ENCODE measurements around the gene DENND5B. TPM values are rescaled to one million over a fixed set of nuclear protein-coding genes. Genes with fewer than 3 reads are reported as not detected.

DENND5B gene
- total RNA-seq, 1 experiment from 2014 or later, result 22.2 TPM

DNA sequence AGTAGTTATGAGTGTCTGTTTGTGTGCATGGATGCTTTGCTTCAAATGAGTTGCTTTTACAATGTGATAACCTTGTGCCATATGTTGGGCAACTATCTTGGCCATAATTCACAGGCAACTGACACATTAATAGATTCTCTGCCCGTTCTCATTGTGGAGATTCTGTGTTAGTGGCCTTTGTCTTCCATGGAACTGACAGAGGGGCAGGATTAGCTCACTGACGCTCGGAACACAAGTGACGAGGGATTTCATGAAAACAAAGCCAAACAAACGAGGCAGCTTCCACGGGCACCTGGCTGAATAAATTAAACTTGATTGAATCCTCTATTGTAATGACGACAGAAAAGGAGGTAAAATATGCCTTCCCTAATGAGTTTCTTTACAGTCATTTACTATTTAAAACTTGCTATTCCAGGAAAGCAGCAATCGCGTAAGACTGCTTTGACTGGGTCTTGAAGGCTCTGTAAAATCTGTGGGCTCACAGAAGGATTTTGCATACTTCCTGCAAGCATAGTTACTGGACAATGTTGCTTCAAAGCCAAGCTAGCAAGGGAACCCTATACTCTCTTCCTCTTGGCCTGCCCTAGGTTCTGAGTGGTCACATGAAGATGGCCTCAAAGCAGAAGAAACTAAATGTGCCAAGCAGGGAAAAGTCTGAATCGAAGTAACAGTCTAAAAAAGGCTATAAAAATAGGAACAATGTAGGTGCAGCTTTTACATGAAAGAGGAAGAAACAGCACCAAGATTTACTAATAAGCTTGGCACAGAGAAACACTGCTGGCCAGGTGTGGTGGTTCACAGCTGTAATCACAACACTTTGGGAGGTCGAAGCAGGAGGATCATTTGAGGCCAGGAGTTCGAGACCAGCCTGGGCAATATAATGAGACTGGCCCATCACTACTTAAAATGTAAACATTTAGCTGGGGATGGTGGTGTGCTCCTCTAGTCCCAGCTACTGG lies 236.9 kb downstream of the DENND5B start:
- DNase-seq (ENCODE audit: low read depth in 1 of 2, low spot score in 2 of 2), result no peak
- no peak overlapping the region for H3K4me3 ChIP-seq
- no peaks in the 10 kb centered on the region for H3K36me3 ChIP-seq
- no peaks in the 10 kb centered on the region for H3K27me3 ChIP-seq (replicated peaks)
- H3K9me3 ChIP-seq (replicated peaks), result no peaks in the 10 kb centered on the region
- H3K4me1 ChIP-seq (replicated peaks), result peaks cover 9% of the 10 kb centered on the region
- H3K27ac ChIP-seq, result no peak overlapping the region

DNA sequence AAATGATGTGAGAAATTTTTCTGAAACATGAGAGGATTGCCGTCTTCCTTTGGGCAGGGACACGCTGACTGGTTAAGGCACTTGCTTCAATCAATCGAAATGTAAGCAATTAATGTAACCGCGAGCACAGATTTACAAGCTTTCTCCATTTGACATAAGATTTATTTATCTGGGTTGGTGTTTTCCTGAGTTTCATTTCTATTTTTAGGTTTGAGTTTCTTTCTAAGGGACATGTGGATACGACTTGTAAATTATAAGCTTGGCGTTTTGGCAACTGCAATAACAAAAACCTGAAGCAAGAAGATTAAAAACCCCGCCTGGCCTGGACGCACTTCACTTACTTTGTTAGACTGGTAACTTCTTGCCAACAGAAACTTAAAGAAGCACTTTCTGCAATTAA lies 244.7 kb downstream of the DENND5B start:
- no peak for DNase-seq (ENCODE audit: low read depth in 1 of 2, low spot score in 2 of 2)
- no peaks in the 10 kb centered on the region for H3K36me3 ChIP-seq
- no peak overlapping the region for H3K4me3 ChIP-seq
- no peaks in the 10 kb centered on the region for H3K4me1 ChIP-seq (replicated peaks)
- H3K9me3 ChIP-seq (replicated peaks), result no peaks in the 10 kb centered on the region
- H3K27ac ChIP-seq, result no peak overlapping the region
- no peaks in the 10 kb centered on the region for H3K27me3 ChIP-seq (replicated peaks)

GRCh38 chr12:31343139-31343538 lies 247.8 kb downstream of the DENND5B start:
- no peaks in the 10 kb centered on the region for H3K36me3 ChIP-seq
- H3K9me3 ChIP-seq (replicated peaks), result no peaks in the 10 kb centered on the region
- no peaks in the 10 kb centered on the region for H3K27me3 ChIP-seq (replicated peaks)
- H3K27ac ChIP-seq, result no peak overlapping the region
- H3K4me3 ChIP-seq, result no peak overlapping the region
- no peaks in the 10 kb centered on the region for H3K4me1 ChIP-seq (replicated peaks)
- no peak for DNase-seq (ENCODE audit: low read depth in 1 of 2, low spot score in 2 of 2)

DNA sequence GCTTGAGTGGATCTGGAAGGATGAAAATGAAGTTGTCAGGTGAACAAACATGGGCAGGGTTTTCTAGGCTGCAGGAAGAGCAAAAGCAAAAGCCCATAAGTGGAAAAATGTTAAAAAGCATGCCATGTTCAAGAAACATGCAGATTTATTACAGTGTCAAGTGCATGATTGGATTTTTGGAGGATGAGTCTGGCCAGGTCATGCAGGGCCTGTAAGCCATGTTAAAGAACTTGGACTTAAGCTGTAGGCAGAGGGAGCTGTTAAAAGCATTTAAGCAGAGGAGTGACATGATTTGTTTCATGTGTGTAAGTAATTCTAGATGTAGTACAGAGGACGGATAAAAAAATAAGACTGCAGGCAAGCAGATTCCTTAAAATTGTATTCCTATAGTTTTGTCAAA lies 248.7 kb downstream of the DENND5B start:
- H3K9me3 ChIP-seq (replicated peaks), result no peaks in the 10 kb centered on the region
- H3K27me3 ChIP-seq (replicated peaks), result no peaks in the 10 kb centered on the region
- H3K36me3 ChIP-seq, result no peaks in the 10 kb centered on the region
- no peak for DNase-seq (ENCODE audit: low read depth in 1 of 2, low spot score in 2 of 2)
- H3K4me1 ChIP-seq (replicated peaks), result no peaks in the 10 kb centered on the region
- H3K4me3 ChIP-seq, result no peak overlapping the region
- no peak overlapping the region for H3K27ac ChIP-seq

GRCh38 chr12:31339831-31340622 lies 250.9 kb downstream of the DENND5B start:
- Histone ChIP-seq H3K9me3 (replicated peaks) (no peaks in the 10 kb centered on the region), H3K36me3 (no peaks in the 10 kb centered on the region), H3K4me1 (replicated peaks) (no peaks in the 10 kb centered on the region), H3K27me3 (replicated peaks) (no peaks in the 10 kb centered on the region), H3K4me3 (no peak overlapping the region), H3K27ac (no peak overlapping the region)
- no peak for DNase-seq (ENCODE audit: low read depth in 1 of 2, low spot score in 2 of 2)

DNA sequence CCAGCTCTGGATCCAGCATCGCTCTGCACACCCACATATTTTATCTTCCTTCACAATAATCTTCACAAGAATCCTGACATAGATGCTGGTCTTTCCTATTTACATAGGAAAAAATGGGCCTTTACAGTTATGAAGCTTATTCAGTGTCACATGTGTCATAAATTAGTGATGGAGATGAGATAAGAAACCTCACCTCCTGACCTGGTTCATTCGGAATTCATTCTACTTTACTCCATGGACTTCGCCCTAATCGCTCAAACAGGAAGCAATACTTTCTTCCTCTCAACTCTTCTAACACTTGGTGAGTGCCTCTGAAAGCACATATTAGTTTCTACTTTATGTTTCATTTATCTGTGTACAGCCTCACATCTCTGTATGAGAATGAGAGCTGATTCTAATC lies 253.0 kb downstream of the DENND5B start:
- Histone ChIP-seq H3K4me3 (no peak overlapping the region), H3K4me1 (replicated peaks) (no peaks in the 10 kb centered on the region), H3K9me3 (replicated peaks) (no peaks in the 10 kb centered on the region), H3K27ac (no peak overlapping the region), H3K27me3 (replicated peaks) (no peaks in the 10 kb centered on the region), H3K36me3 (no peaks in the 10 kb centered on the region)
- no peak for DNase-seq (ENCODE audit: low read depth in 1 of 2, low spot score in 2 of 2)

Other genes with a start within 250 kb of the DENND5B start
- 0.53 and 1.5 TPM in 2 replicates for gene ETFBKMT, start 68.6 kb upstream of the DENND5B start, total RNA-seq (2014; rRNA removed; shearing (Covaris generic))
- 14.2 and 14.8 TPM in 2 replicates for gene AMN1, start 137.9 kb upstream of the DENND5B start, total RNA-seq (2014; rRNA removed; shearing (Covaris generic))